Hepatocyte (in vitro differentiated cells): Measurements from ENCODE around the gene DAB2IP. TPM values are rescaled to one million over a fixed set of nuclear protein-coding genes. Genes with fewer than 3 reads are reported as not detected.

Experiments
- DNase-seq: peaks from one replicate; pipeline ENCODE4 v3.0.0-alpha.2; 2016; ENCODE audit warnings: low spot score
- H2AFZ ChIP-seq: fragments of 200-600 bp; sonication (generic); 2 replicates; pipeline ENCODE4 v1.6.0; 2016; ENCODE audit warnings: antibody characterized with exemption, mild to moderate bottlenecking
- H3K27ac ChIP-seq: fragments of 200-600 bp; sonication (generic); 2 replicates; pipeline ENCODE4 v1.5.1; 2016; ENCODE audit warnings: mild to moderate bottlenecking
- H3K27me3 ChIP-seq: fragments of 200-600 bp; sonication (generic); 2 replicates; pipeline ENCODE4 v1.6.1; 2016
- H3K36me3 ChIP-seq: fragments of 200-600 bp; sonication (generic); replicated peaks from 2 replicates; pipeline ENCODE4 v1.5.1; 2016; ENCODE audit warnings: low read depth; ENCODE audit not compliant: insufficient read depth
- H3K4me1 ChIP-seq: fragments of 200-600 bp; sonication (generic); 2 replicates; pipeline ENCODE4 v1.5.1; 2016; ENCODE audit warnings: mild to moderate bottlenecking, moderate library complexity; ENCODE audit not compliant: insufficient read depth
- H3K4me2 ChIP-seq: fragments of 200-600 bp; sonication (generic); 2 replicates; pipeline ENCODE4 v1.6.0; 2016
- H3K4me3 ChIP-seq: fragments of 200-600 bp; sonication (generic); 2 replicates; pipeline ENCODE4 v1.5.1; 2016; ENCODE audit warnings: mild to moderate bottlenecking
- H3K79me2 ChIP-seq: fragments of 200-600 bp; sonication (generic); 2 replicates; pipeline ENCODE4 v1.6.0; 2017; ENCODE audit warnings: mild to moderate bottlenecking
- H3K9me2 ChIP-seq: fragments of 200-600 bp; sonication (generic); replicated peaks from 2 replicates; pipeline ENCODE4 v1.6.0; 2017; ENCODE audit warnings: mild to moderate bottlenecking; ENCODE audit not compliant: insufficient read depth
- H3K9me3 ChIP-seq: fragments of 200-600 bp; sonication (generic); 2 replicates; pipeline ENCODE4 v1.5.1; 2016; ENCODE audit warnings: low read depth, mild to moderate bottlenecking
- H4K20me1 ChIP-seq: fragments of 200-600 bp; sonication (generic); 2 replicates; pipeline ENCODE4 v1.6.0; 2016; ENCODE audit warnings: mild to moderate bottlenecking; ENCODE audit not compliant: insufficient read depth, poor library complexity, severe bottlenecking
- EZH2 ChIP-seq: fragments of 200-600 bp; sonication (generic); IDR thresholded peaks from 2 replicates; pipeline ENCODE4 v1.6.1; 2016; ENCODE audit warnings: antibody characterized with exemption, mild to moderate bottlenecking, borderline replicate concordance
- EZH2phosphoT487 ChIP-seq: fragments of 200-600 bp; sonication (generic); IDR thresholded peaks from one replicate; pipeline ENCODE4 v1.6.1; 2018; ENCODE audit warnings: antibody characterized with exemption, mild to moderate bottlenecking, low read depth, moderate library complexity; ENCODE audit not compliant: unreplicated experiment, severe bottlenecking
- WGBS: methylation state at CpG from one replicate; pipeline ENCODE4 v1.1.6; 2016; ENCODE audit warnings: low lambda C conversion rate; ENCODE audit errors: missing lambda C conversion rate; 5-methylcytosine and 5-hydroxymethylcytosine counted together
- polyA plus RNA-seq: library from polyadenylated mRNA; unstranded; fragments of >200 nt; fragmentation: Nextera tagmentation; extraction: Ambion mirVana; gene quantifications from 2 replicates; pipeline ENCODE4 v1.2.1, GENCODE V29; 2016
- total RNA-seq: library from RNA; depleted of rRNA; stranded (reverse); fragments of >200 nt; gene quantifications from 2 replicates; pipeline ENCODE4 v1.2.3, GENCODE V29; 2014
- TF ChIP-seq, protein P1 (sequence below): fragments of 200-600 bp; sonication (generic); IDR thresholded peaks from 2 replicates; pipeline ENCODE4 v1.5.1; 2016; ENCODE audit warnings: antibody characterized with exemption, mild to moderate bottlenecking; ENCODE audit not compliant: poor library complexity

The DAB2IP gene
- total and polyA plus RNA-seq, 2 experiments from 2014 or later = 11.6 to 31.0 TPM

DNA sequence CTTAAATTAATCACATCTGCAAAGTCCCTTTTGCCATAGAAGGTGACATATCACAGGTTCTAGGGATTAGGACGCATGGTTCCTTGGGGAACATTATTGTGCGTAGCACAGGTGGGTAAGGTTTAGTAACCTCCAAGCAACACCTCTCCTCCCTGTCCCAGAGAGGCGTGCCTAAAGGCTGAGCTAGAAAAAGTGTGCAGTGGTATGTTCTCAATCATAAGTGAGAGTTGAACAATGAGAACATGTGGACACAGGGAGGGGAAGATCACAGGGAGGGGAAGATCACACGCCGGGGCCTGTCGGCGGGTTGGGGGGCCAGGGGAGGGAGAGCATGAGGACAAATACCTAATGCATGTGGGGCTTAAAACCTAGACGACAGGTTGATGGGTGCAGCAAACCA lies 14.9 kb downstream of the DAB2IP start:
- no peak overlapping the region for H3K4me3 ChIP-seq
- H4K20me1 ChIP-seq = no peaks in the 10 kb centered on the region
- H3K79me2 ChIP-seq = peaks cover 31% of the 10 kb centered on the region
- H3K9me2 ChIP-seq = no peaks in the 10 kb centered on the region
- no peak overlapping the region for H3K4me2 ChIP-seq
- H3K36me3 ChIP-seq = no peaks in the 10 kb centered on the region
- no peaks in the 10 kb centered on the region for H3K27me3 ChIP-seq
- no peak overlapping the region for H3K27ac ChIP-seq
- no peaks in the 10 kb centered on the region for H3K9me3 ChIP-seq
- 75% methylated on average over 8 of the region's 8 CpGs for WGBS
- TF ChIP-seq, protein P1, sequence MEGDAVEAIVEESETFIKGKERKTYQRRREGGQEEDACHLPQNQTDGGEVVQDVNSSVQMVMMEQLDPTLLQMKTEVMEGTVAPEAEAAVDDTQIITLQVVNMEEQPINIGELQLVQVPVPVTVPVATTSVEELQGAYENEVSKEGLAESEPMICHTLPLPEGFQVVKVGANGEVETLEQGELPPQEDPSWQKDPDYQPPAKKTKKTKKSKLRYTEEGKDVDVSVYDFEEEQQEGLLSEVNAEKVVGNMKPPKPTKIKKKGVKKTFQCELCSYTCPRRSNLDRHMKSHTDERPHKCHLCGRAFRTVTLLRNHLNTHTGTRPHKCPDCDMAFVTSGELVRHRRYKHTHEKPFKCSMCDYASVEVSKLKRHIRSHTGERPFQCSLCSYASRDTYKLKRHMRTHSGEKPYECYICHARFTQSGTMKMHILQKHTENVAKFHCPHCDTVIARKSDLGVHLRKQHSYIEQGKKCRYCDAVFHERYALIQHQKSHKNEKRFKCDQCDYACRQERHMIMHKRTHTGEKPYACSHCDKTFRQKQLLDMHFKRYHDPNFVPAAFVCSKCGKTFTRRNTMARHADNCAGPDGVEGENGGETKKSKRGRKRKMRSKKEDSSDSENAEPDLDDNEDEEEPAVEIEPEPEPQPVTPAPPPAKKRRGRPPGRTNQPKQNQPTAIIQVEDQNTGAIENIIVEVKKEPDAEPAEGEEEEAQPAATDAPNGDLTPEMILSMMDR = no peak
- TF ChIP-seq EZH2 (no peak), EZH2phosphoT487 (no peak)
- no peak overlapping the region for H2AFZ ChIP-seq
- DNase-seq = no peak
- peaks cover 4% of the 10 kb centered on the region for H3K4me1 ChIP-seq

- Histone ChIP-seq H3K27me3 (no peaks in the 10 kb centered on the region), H3K36me3 (no peaks in the 10 kb centered on the region), H3K4me3 (no peak overlapping the region), H3K4me2 (peak overlapping the region; percentile 27), H3K9me2 (no peaks in the 10 kb centered on the region), H3K4me1 (peaks cover 4% of the 10 kb centered on the region), H2AFZ (no peak overlapping the region), H3K9me3 (no peaks in the 10 kb centered on the region), H4K20me1 (no peaks in the 10 kb centered on the region), H3K79me2 (peaks cover 31% of the 10 kb centered on the region), H3K27ac (peak overlapping the region; percentile 66)
- DNase-seq = peak; percentile 67
- 73% methylated on average over 6 of the region's 6 CpGs for WGBS
- TF ChIP-seq EZH2 (no peak), EZH2phosphoT487 (no peak)
- TF ChIP-seq, protein P1 = no peak
Observed at GRCh38 chr9:121667214-121667613, 15.8 kb downstream of the DAB2IP start.

- TF ChIP-seq EZH2 (no peak), EZH2phosphoT487 (no peak)
- TF ChIP-seq, protein P1 = no peak
- DNase-seq = no peak
- H3K27ac ChIP-seq = peak overlapping the region; percentile 54
- no peak overlapping the region for H3K4me3 ChIP-seq
- H3K4me2 ChIP-seq = no peak overlapping the region
- no peaks in the 10 kb centered on the region for H3K27me3 ChIP-seq
- no peaks in the 10 kb centered on the region for H3K9me3 ChIP-seq
- peaks cover 34% of the 10 kb centered on the region for H3K79me2 ChIP-seq
- no peaks in the 10 kb centered on the region for H4K20me1 ChIP-seq
- peaks cover 4% of the 10 kb centered on the region for H3K4me1 ChIP-seq
- H3K9me2 ChIP-seq = no peaks in the 10 kb centered on the region
- H2AFZ ChIP-seq = no peak overlapping the region
- WGBS = 98% methylated on average over 9 of the region's 9 CpGs
- no peaks in the 10 kb centered on the region for H3K36me3 ChIP-seq
Observed at GRCh38 chr9:121667890-121668289, 16.5 kb downstream of the DAB2IP start.

DNA sequence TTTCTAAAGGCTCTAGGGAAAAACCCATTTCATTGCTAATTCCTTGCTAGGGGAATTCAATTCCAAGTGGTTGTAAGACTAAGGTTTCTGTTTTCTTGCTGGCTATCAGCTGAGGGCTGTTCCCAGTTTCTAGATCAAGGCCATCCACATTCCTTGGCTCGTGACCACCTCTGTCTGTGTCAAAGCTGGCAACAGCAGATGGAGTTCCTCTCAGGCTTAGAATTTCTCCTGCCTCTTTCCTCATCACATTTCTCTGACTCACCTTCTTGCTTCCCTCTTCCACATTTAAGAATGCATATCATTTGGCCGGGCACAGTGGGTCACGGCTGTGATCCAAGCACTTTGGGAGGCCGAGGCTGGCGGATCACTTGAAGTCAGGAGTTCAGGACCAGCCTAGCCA lies 19.0 kb downstream of the DAB2IP start:
- H4K20me1 ChIP-seq = peaks cover under 1% of the 10 kb centered on the region
- TF ChIP-seq EZH2phosphoT487 (no peak), EZH2 (no peak)
- TF ChIP-seq, protein P1 = no peak
- no peaks in the 10 kb centered on the region for H3K9me2 ChIP-seq
- no peaks in the 10 kb centered on the region for H3K36me3 ChIP-seq
- H3K4me2 ChIP-seq = no peak overlapping the region
- H3K27me3 ChIP-seq = no peaks in the 10 kb centered on the region
- H3K4me1 ChIP-seq = peaks cover 4% of the 10 kb centered on the region
- H3K79me2 ChIP-seq = peaks cover 33% of the 10 kb centered on the region
- H3K27ac ChIP-seq = no peak overlapping the region
- WGBS = 85% methylated on average over 5 of the region's 5 CpGs
- H3K9me3 ChIP-seq = no peaks in the 10 kb centered on the region
- no peak overlapping the region for H3K4me3 ChIP-seq
- DNase-seq = no peak
- no peak overlapping the region for H2AFZ ChIP-seq
